Coronary artery (tissue), 2 donors: ENCODE data around the gene TNS3.

Source experiments
- DNase-seq: peaks from one replicate; pipeline ENCODE4 v3.0.0-alpha.2; 2017; ENCODE audit warnings: low spot score
- H3K27ac ChIP-seq, 2 donors: fragments of 200-600 bp; sonication (generic); one replicate each; pipeline ENCODE4 v1.5.1; 2016 to 2019
- H3K4me3 ChIP-seq: fragments of 200-600 bp; sonication (generic); 2 replicates; pipeline ENCODE4 v1.5.1; 2016; ENCODE audit warnings: mild to moderate bottlenecking, moderate library complexity
- CTCF ChIP-seq: fragments of 200-600 bp; sonication (generic); IDR thresholded peaks from one replicate; pipeline ENCODE4 v1.5.1; 2019; ENCODE audit warnings: antibody characterized with exemption

The TNS3 gene

GRCh38 chr7:47280114-47280513 lies 301.8 kb downstream of the TNS3 start:
- TF ChIP-seq CTCF = no peak
- no peak overlapping the region for H3K27ac ChIP-seq
- no peak for DNase-seq
- H3K4me3 ChIP-seq = no peak overlapping the region

GRCh38 chr7:47278043-47278442 lies 303.9 kb downstream of the TNS3 start:
- TF ChIP-seq CTCF = no peak
- no peak overlapping the region for H3K27ac ChIP-seq
- no peak overlapping the region for H3K4me3 ChIP-seq
- no peak for DNase-seq

- DNase-seq = no peak
- no peak for TF ChIP-seq CTCF
- H3K27ac ChIP-seq = no peak overlapping the region
Observed at GRCh38 chr7:47277321-47277781, 304.6 kb downstream of the TNS3 start.

GRCh38 chr7:47273974-47274766 lies 307.7 kb downstream of the TNS3 start:
- no peak for TF ChIP-seq CTCF
- DNase-seq = no peak
- Histone ChIP-seq H3K4me3 (no peak overlapping the region), H3K27ac (no peak overlapping the region)

More at GRCh38 chr7:47277321-47277781, 304.6 kb downstream of the TNS3 start:
- H3K4me3 ChIP-seq = no peak overlapping the region

- H3K27ac ChIP-seq = no peak overlapping the region
- TF ChIP-seq CTCF = no peak
- DNase-seq = no peak
- no peak overlapping the region for H3K4me3 ChIP-seq
Observed at GRCh38 chr7:47273088-47273487, 308.8 kb downstream of the TNS3 start.

- no peak for TF ChIP-seq CTCF
- H3K27ac ChIP-seq = no peak overlapping the region
- no peak overlapping the region for H3K4me3 ChIP-seq
- DNase-seq = no peak
Observed at GRCh38 chr7:47271749-47272148, 310.2 kb downstream of the TNS3 start.
